Measurements from ENCODE around the gene VWC2L.
A peak's percentile ranks its signal among the peaks of the same experiment; 100 is the strongest.

Gene VWC2L

DNA sequence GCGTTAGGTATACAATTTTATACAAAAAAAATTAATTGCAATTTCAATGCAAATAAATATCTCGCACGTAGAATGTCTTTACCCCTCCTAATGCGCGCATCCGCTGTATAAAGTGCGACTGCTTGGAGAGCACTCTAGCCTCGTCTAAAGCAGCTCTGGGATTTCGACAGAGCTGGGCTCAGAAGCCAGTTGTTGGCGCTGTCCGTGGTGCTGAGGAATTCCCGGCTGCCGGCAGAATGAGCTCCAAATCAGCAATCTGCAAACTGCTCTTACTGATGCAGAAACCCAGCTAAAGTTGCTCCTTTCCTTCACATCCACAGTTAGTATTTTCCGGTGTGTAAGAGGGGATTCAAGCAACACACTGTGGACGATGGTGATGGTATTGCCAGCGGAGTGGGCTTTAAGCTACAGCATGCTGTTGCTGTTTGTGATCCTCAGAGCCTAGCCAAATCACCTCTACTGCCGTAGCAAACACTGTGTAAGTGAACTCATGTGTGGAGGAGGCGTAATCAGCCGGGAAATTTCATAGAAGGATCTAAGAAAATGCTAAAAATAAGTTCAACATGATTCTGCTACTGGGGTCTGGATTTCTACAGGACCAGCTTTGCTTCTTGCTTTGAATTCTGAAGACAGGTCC is at the start of gene VWC2L:
TSS of gene VWC2L (plus strand) at position 137 of the 637 bp plus-strand sequence. CDS start 3,140 bp downstream, outside the sequence.
- H3K27ac Mint-ChIP-seq: no peak within 1 kb of the TSS
- no peaks in the 10 kb centered on the region for H3K4me1 Mint-ChIP-seq (ENCODE audit: low read depth)
- no peaks in the 10 kb centered on the region for H3K36me3 Mint-ChIP-seq (ENCODE audit: low read depth)
- peak; percentile 35 for DNase-seq
- H3K27me3 Mint-ChIP-seq: peaks cover 2% of the 10 kb centered on the region
- no peaks in the 10 kb centered on the region for H3K9me3 Mint-ChIP-seq
- no peak within 1 kb of the TSS for H3K4me3 Mint-ChIP-seq

DNA sequence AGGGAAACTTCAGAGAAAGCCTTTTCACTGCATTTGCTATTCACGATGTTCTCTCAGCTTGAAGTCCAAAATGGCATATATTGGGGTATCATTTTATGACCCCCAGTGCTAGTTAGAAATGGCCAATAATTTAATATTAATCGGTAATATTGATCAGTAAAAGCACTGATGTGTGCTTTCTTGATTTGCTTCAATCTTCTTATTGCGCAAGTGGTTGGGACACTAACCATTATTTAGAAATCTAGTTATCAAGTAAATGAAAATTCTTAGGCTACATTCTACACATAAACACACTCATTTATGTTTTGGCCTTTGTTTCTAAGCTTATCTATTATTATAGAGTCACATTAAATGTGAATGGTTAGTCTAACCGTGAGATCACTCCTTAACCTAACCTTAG is 49.7 kb upstream of the VWC2L start:
- Mint-ChIP-seq H3K9me3 (peaks cover 8% of the 10 kb centered on the region), H3K4me3 (no peak overlapping the region), H3K27me3 (no peaks in the 10 kb centered on the region), H3K4me1 (ENCODE audit: low read depth) (no peaks in the 10 kb centered on the region), H3K27ac (no peak overlapping the region), H3K36me3 (ENCODE audit: low read depth) (no peaks in the 10 kb centered on the region)
- no peak for DNase-seq

DNA sequence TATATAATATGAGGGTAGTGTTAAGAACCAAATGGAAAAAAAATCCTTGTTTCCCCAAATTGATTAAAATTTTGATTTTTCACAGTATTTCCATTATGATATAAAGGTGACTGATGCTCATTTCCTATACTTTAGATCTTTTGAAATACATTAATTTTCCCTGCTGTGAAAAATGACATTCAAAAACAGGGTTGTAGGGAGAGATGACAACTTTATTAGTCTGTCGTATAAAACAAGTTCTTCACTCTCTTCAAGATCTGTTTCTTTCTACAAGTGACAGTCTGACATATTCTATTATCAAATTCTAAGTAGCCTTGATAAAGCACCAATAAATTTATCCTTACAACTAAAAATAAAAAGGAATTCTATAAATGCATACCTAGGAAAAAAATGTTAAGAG is 45.3 kb upstream of the VWC2L start:
- no peaks in the 10 kb centered on the region for H3K4me1 Mint-ChIP-seq (ENCODE audit: low read depth)
- H3K27ac Mint-ChIP-seq: no peak overlapping the region
- H3K4me3 Mint-ChIP-seq: no peak overlapping the region
- H3K9me3 Mint-ChIP-seq: no peaks in the 10 kb centered on the region
- no peaks in the 10 kb centered on the region for H3K36me3 Mint-ChIP-seq (ENCODE audit: low read depth)
- H3K27me3 Mint-ChIP-seq: no peaks in the 10 kb centered on the region
- DNase-seq: no peak

DNA sequence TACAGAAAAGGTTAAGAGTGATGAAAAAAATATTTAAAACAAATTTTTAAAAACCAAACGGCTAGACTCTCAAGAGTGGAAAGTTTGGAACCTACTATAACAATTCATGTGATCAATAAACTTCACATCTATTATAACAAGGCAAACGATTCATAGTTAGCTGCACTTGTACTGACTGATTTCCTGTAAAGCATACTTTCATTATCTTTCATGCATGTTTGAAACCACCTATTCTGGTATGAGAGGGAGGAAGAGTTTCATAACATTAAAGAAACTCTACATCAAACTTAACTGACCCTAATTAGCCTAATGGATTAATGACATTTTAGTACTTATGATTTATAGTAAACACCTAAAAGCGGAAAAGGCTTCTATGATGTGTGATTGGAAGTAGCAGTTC is 43.7 kb upstream of the VWC2L start:
- Mint-ChIP-seq H3K4me3 (no peak overlapping the region), H3K9me3 (no peaks in the 10 kb centered on the region), H3K36me3 (ENCODE audit: low read depth) (no peaks in the 10 kb centered on the region), H3K4me1 (ENCODE audit: low read depth) (no peaks in the 10 kb centered on the region), H3K27ac (no peak overlapping the region), H3K27me3 (peaks cover 3% of the 10 kb centered on the region)
- DNase-seq: no peak

DNA sequence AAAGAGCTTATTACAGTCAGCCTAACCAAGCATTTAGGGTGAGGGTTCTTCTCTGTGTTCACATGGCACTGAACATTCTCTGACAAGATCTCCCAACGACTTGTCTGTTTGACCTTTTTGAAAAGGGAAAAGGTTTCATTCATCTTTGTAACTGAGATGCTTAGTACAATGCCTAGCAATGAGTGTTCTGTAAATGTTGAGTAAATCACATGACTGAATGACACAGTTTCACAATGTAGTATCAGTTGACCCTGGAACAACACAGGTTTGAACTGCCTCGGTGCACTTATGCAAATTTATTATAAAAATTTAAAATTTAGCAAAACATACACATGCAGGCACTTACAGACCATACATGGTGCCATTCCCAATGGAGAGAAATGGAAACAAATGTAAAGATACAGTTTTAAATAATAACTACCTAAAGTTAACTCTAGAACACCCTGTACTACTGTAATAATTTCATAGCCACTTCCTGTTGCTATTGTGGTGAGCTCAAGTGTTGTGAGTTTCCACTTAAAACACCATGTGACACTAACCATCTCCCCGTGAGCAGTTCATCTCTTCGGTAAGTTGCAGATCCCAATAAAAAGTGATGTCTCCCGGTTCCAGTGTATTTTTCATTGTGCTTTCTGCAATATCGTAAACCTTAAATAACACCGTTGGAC is 34.1 kb upstream of the VWC2L start:
- Mint-ChIP-seq H3K27me3 (no peaks in the 10 kb centered on the region), H3K36me3 (ENCODE audit: low read depth) (no peaks in the 10 kb centered on the region), H3K9me3 (no peaks in the 10 kb centered on the region), H3K4me3 (no peak overlapping the region), H3K27ac (no peak overlapping the region), H3K4me1 (ENCODE audit: low read depth) (no peaks in the 10 kb centered on the region)
- DNase-seq: no peak

DNA sequence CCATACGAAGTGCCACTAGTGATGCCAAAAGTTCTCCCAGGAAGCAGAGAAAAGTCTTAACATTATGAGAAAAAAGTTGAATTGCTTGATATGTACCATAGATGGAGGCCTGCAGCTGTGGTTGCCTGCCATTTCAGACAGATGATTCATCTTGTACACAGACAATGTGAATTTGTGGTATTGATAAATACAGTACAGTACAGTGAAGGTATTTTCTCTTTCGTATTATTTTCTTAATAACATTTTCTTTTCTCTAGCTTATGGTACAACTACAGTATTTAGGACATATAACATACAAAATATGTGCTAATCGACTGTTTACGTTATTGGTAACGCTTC is 33.6 kb upstream of the VWC2L start:
- no peaks in the 10 kb centered on the region for H3K4me1 Mint-ChIP-seq (ENCODE audit: low read depth)

DNA sequence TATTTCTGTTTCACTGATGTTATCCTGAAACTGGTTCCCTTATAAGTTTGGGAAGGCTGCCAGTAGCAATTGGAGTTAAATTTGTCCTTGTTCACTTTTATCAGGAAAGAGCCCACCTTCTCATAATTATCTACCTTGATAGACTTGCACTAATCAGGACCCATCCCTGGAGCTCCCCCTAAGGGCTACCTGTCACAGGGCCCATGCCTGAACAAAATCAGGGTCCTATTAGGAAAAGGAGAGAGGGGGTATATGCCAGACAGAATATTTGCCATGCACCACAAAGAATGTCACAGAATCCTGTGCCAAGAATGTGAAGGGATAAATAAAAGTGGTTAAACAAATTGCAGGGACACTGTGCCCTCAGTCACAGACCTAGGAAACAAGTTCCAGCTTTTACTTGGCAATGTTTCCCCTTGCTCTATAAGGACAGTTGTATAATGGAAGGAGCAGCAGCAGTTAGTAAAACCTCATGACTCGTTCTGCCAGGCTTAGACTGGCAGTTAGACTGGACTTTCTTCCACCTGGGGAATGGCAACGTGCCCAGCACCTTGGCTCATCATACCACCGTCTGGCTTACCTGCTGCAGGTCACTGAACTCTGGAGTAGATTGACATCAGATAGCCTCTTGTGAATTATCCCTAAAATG is 32.3 kb upstream of the VWC2L start:
- Mint-ChIP-seq H3K4me1 (ENCODE audit: low read depth) (no peaks in the 10 kb centered on the region), H3K27ac (no peak overlapping the region), H3K4me3 (no peak overlapping the region), H3K9me3 (no peaks in the 10 kb centered on the region), H3K27me3 (no peaks in the 10 kb centered on the region), H3K36me3 (ENCODE audit: low read depth) (no peaks in the 10 kb centered on the region)
- DNase-seq: no peak

More for the DNA sequence above, 33.6 kb upstream of the VWC2L start:
- Mint-ChIP-seq H3K4me3 (no peak overlapping the region), H3K9me3 (no peaks in the 10 kb centered on the region), H3K27me3 (no peaks in the 10 kb centered on the region), H3K36me3 (ENCODE audit: low read depth) (no peaks in the 10 kb centered on the region), H3K27ac (no peak overlapping the region)
- DNase-seq: no peak

DNA sequence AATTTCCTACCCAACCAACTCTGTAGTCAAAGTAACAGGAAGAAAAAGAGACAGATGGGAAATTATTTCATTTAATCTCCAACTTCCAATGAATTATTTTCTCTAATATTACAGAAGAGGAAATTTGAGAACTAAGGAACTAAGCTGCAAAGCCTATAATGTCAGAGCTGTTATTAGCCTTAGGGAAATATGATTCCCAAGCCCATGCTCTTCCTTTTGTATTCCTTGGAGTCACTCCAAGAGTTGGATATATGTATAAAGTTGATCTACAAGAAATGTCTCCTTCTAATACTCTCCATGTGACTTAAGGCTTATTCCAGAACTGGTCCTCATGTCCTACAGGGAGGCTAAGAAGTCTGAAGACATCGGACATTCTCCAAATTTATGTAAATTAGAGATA is 31.6 kb upstream of the VWC2L start:
- Mint-ChIP-seq H3K4me1 (ENCODE audit: low read depth) (no peaks in the 10 kb centered on the region), H3K4me3 (no peak overlapping the region), H3K27me3 (no peaks in the 10 kb centered on the region), H3K27ac (no peak overlapping the region), H3K9me3 (no peaks in the 10 kb centered on the region), H3K36me3 (ENCODE audit: low read depth) (no peaks in the 10 kb centered on the region)
- no peak for DNase-seq

DNA sequence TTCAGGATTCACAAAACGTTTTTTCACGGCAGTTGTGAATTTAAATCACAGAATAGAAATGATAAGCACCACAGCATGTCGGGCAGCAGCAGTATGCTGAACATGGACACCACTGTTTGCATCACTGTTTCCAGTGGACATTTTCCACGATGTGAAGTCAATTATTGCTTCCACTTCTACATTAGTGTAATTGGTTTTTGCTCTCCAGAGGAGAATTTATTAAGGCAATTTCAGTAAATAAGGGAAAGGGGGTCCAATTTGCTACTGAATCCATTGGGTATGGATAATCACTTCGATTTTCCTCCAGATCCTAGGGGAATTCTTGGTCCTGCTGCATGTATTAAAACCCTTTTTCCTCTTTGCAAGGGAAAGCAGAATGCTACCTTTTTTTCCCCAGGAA is 30.2 kb upstream of the VWC2L start:
- Mint-ChIP-seq H3K9me3 (no peaks in the 10 kb centered on the region), H3K4me3 (no peak overlapping the region), H3K36me3 (ENCODE audit: low read depth) (no peaks in the 10 kb centered on the region), H3K27me3 (no peaks in the 10 kb centered on the region), H3K4me1 (ENCODE audit: low read depth) (no peaks in the 10 kb centered on the region), H3K27ac (no peak overlapping the region)
- no peak for DNase-seq

DNA sequence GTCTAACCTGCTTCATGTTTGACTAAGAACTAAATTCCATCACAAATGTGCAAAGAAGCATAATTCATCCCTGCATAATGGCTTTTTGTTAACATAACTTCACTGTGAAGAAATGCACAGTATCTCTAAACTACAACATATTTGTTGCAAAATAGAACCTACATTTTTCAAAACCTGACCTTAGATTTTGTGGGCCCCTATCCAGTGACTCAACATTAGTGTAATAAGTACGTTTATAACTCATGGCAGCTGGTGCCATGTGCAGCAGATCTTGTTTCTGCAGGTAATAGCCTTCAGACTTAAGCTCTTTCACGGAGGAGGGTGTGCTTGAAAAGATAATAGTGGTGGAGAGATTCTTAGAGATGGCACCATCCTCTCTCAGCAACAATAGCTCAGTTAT is 28.6 kb upstream of the VWC2L start:
- Mint-ChIP-seq H3K4me1 (ENCODE audit: low read depth) (no peaks in the 10 kb centered on the region), H3K4me3 (no peak overlapping the region), H3K27ac (no peak overlapping the region), H3K36me3 (ENCODE audit: low read depth) (no peaks in the 10 kb centered on the region), H3K27me3 (no peaks in the 10 kb centered on the region), H3K9me3 (no peaks in the 10 kb centered on the region)
- DNase-seq: no peak

DNA sequence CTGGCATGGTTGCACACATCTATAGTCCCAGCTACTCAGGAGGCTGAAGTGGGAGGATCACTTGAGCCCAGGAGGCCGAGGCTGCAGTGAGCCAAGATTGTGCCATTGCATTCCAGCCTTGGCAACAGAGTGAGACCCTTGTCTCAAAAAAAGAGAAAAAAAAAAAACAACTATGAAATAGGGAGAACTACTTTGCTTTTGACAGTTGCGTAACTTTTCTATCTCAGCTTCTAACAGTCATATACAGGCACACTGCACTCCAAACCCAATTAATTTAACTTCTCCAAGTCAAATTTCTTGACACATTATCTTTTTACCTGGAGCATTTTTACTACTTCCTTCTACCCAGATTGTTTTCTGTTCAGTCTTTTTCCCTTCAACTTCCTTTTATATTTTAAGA is 24.1 kb upstream of the VWC2L start:
- H3K27ac Mint-ChIP-seq: no peak overlapping the region
- H3K27me3 Mint-ChIP-seq: no peaks in the 10 kb centered on the region
- H3K4me3 Mint-ChIP-seq: no peak overlapping the region
- DNase-seq: no peak
- H3K4me1 Mint-ChIP-seq (ENCODE audit: low read depth): no peaks in the 10 kb centered on the region
- H3K36me3 Mint-ChIP-seq (ENCODE audit: low read depth): no peaks in the 10 kb centered on the region
- H3K9me3 Mint-ChIP-seq: no peaks in the 10 kb centered on the region

DNA sequence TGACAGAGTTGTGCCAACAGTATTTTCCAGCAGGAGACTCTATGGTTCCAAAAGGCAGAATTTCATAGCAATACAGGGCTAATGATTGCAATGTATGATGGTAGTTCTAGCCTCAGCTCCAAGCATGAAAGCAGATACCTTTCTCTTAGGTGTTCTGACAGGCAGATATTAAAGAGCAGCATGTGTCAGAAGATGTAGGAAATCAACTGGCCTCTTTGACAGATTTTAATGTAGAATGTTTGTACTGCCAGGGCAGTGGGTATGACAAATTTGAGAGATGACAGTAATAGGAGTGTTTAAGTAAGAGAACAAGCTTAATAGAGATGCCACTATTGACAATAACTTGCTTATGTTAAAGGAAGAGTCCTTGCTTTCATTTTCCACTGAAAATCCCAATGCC is 21.5 kb upstream of the VWC2L start:
- Mint-ChIP-seq H3K27me3 (no peaks in the 10 kb centered on the region), H3K27ac (no peak overlapping the region), H3K9me3 (no peaks in the 10 kb centered on the region), H3K4me3 (no peak overlapping the region), H3K4me1 (ENCODE audit: low read depth) (no peaks in the 10 kb centered on the region), H3K36me3 (ENCODE audit: low read depth) (no peaks in the 10 kb centered on the region)
- no peak for DNase-seq

DNA sequence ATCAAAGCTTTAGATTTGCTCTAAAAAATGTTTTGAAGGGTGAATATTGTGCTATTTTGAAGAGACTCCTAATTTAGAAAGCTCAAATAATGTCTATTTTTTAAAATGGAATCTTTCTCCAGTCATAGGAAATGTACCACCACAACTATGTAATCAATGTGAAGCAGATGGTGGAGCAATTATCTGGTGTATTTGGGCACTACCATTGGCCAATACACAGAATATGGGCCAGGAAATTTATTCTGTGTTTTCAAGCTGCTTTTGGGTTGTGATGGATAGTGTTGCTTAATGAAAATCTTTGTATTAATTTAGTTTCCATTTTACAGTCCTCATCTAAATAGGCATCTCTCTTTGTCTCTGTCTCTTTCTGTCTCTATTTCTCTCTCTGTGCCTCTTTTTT is 17.1 kb upstream of the VWC2L start:
- no peak overlapping the region for H3K27ac Mint-ChIP-seq

DNA sequence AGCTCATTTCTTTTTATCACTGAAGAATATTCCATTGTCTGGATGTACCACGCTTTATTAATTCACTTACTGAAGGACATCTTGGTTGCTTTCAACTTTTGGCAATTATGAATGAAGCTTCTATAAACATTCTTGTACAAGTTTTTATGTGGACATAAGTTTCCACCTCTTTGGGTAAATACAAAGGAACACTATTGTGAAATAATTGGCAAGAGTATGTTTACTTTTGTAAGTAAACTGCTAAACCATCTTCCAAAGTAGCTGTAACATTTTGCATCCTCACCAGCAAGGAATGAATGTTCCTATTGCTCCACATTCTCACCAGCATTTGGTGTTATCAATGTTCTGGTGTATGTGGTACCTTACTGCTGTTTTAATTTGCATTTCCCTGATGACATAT is 15.8 kb upstream of the VWC2L start:
- no peak overlapping the region for H3K27ac Mint-ChIP-seq
- no peaks in the 10 kb centered on the region for H3K27me3 Mint-ChIP-seq
- no peaks in the 10 kb centered on the region for H3K4me1 Mint-ChIP-seq (ENCODE audit: low read depth)
- no peak for DNase-seq
- H3K36me3 Mint-ChIP-seq (ENCODE audit: low read depth): no peaks in the 10 kb centered on the region
- H3K4me3 Mint-ChIP-seq: no peak overlapping the region
- no peaks in the 10 kb centered on the region for H3K9me3 Mint-ChIP-seq

More for the DNA sequence above, 17.1 kb upstream of the VWC2L start:
- DNase-seq: no peak
- no peak overlapping the region for H3K4me3 Mint-ChIP-seq
- no peaks in the 10 kb centered on the region for H3K4me1 Mint-ChIP-seq (ENCODE audit: low read depth)
- no peaks in the 10 kb centered on the region for H3K9me3 Mint-ChIP-seq
- H3K36me3 Mint-ChIP-seq (ENCODE audit: low read depth): no peaks in the 10 kb centered on the region
- no peaks in the 10 kb centered on the region for H3K27me3 Mint-ChIP-seq

DNA sequence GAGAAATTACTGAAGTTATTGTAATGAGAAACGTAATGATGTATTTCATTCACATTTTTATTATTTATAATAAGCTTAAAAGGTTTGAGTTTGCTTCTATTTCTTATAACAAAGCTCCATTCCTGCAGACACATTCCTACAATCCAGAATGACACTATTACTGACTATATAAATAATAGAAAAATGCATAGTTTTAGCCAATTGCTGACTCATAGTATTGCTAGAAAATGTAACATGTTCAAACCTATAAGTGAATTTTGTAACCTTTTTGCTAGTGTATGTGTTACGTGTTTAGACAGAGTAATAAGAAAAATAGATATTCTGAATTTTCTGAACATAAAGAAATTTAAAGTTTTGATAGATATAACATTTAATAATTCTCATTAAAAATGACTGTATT is 9.3 kb upstream of the VWC2L start:
- Mint-ChIP-seq H3K9me3 (no peaks in the 10 kb centered on the region), H3K27ac (no peak overlapping the region), H3K36me3 (ENCODE audit: low read depth) (no peaks in the 10 kb centered on the region), H3K27me3 (no peaks in the 10 kb centered on the region), H3K4me1 (ENCODE audit: low read depth) (no peaks in the 10 kb centered on the region), H3K4me3 (no peak overlapping the region)
- DNase-seq: no peak
